IMR-90 (cell line): ENCODE results near the gene IMPG1. TPM values are rescaled to one million over a fixed set of nuclear protein-coding genes. Genes with fewer than 3 reads are reported as not detected.

ENCODE experiments used
- ATAC-seq: fragments of 200-7000 bp; cut with Tn5 transposase; 2 replicates; pipeline ENCODE4 v1.9.1; 2020; ENCODE audit warnings: low read depth, mild to moderate bottlenecking, moderate library complexity
- Bru-seq: library from RNA; stranded (reverse); fragments of 400-500 nt; gene quantifications from one replicate; lab custom pipeline; 2021; lab: Mats Ljungman, UMichigan
- BruChase-seq, 2 experiments: library from RNA; stranded (reverse); fragments of 400-500 nt; gene quantifications; one replicate each; lab custom pipeline; 2021; lab: Mats Ljungman, UMichigan
- BruUV-seq: library from RNA; stranded (reverse); fragments of 400-500 nt; replicated peaks from 2 replicates; lab custom pipeline; 2021; lab: Mats Ljungman, UMichigan
- CTCF ChIA-PET: fragments of 300-600 bp; formaldehyde crosslinking; extraction: SDS; loops from one replicate; lab custom pipeline; 2021; ENCODE audit warnings: antibody characterized with exemption; lab: Yijun Ruan, JAX
- POLR2A ChIA-PET: fragments of 300-600 bp; sonication (Branson Sonifier 250); formaldehyde crosslinking; loops from one replicate; lab custom pipeline; 2022; ENCODE audit warnings: antibody characterized with exemption; ENCODE audit not compliant: unreplicated experiment; lab: Charles Lee
- DNase-seq: peaks from one replicate; pipeline ENCODE4 v3.0.0; 2013
- H2AFZ ChIP-seq: replicated peaks from 2 replicates; pipeline ENCODE3; 2013; ENCODE audit warnings: low read length, mild to moderate bottlenecking; ENCODE audit not compliant: poor library complexity
- H2AK5ac ChIP-seq: 2 replicates; pipeline ENCODE4 v1.6.1; 2013; ENCODE audit warnings: low read depth, low read length, inconsistent platforms
- H2AK9ac ChIP-seq: replicated peaks from 2 replicates; pipeline ENCODE3; 2013; ENCODE audit warnings: mild to moderate bottlenecking, low read depth, low read length, moderate library complexity; ENCODE audit not compliant: poor library complexity
- H2BK120ac ChIP-seq: 2 replicates; pipeline ENCODE4 v1.6.1; 2013; ENCODE audit warnings: low read depth, low read length, inconsistent platforms
- H2BK15ac ChIP-seq: 3 replicates; pipeline ENCODE4 v1.6.1; 2013; ENCODE audit warnings: low read depth, low read length, inconsistent platforms
- H2BK20ac ChIP-seq: 2 replicates; pipeline ENCODE4 v1.6.1; 2013; ENCODE audit warnings: low read depth, mild to moderate bottlenecking, inconsistent platforms, low read length, moderate library complexity
- H2BK5ac ChIP-seq: 2 replicates; pipeline ENCODE4 v1.6.1; 2013; ENCODE audit warnings: mild to moderate bottlenecking, low read depth, low read length, inconsistent platforms; ENCODE audit not compliant: poor library complexity, severe bottlenecking
- H3K14ac ChIP-seq: replicated peaks from 2 replicates; pipeline ENCODE4 v1.6.1; 2013; ENCODE audit warnings: low read depth, low read length, inconsistent platforms
- H3K18ac ChIP-seq: 2 replicates; pipeline ENCODE4 v1.6.1; 2013; ENCODE audit warnings: low read depth, low read length, control low read depth
- H3K23ac ChIP-seq: 2 replicates; pipeline ENCODE4 v1.6.1; 2013; ENCODE audit warnings: low read depth, low read length, inconsistent platforms
- H3K27ac ChIP-seq: 2 replicates; pipeline ENCODE4 v1.5.1; 2013; ENCODE audit warnings: mild to moderate bottlenecking, control low read depth, low read length; ENCODE audit not compliant: insufficient read depth
- H3K27me3 ChIP-seq: 2 replicates; pipeline ENCODE4 v1.6.1; 2013; ENCODE audit warnings: low read length; ENCODE audit not compliant: control insufficient read depth, insufficient read depth
- H3K36me3 ChIP-seq: 2 replicates; pipeline ENCODE4 v1.6.1; 2013; ENCODE audit warnings: low read length, mixed read lengths; ENCODE audit not compliant: control insufficient read depth, insufficient read depth
- H3K4ac ChIP-seq: 2 replicates; pipeline ENCODE4 v1.6.1; 2013; ENCODE audit warnings: low read depth, low read length, inconsistent platforms
- H3K4me1 ChIP-seq: 2 replicates; pipeline ENCODE4 v1.6.1; 2013; ENCODE audit warnings: low read length, mixed read lengths; ENCODE audit not compliant: control insufficient read depth, insufficient read depth
- H3K4me2 ChIP-seq: 2 replicates; pipeline ENCODE4 v1.6.1; 2013; ENCODE audit warnings: low read depth, mild to moderate bottlenecking, control low read depth, low read length, moderate library complexity
- H3K4me3 ChIP-seq: 2 replicates; pipeline ENCODE4 v1.5.1; 2013; ENCODE audit warnings: low read depth, mild to moderate bottlenecking, control low read depth, low read length, moderate library complexity; ENCODE audit not compliant: insufficient read depth
- H3K56ac ChIP-seq: 2 replicates; pipeline ENCODE4 v1.6.1; 2013; ENCODE audit warnings: low read length, inconsistent platforms; ENCODE audit not compliant: insufficient read depth; ENCODE audit errors: extremely low read depth
- H3K79me1 ChIP-seq, 2 experiments: 2 replicates each; pipeline ENCODE4 v1.6.1; 2013; ENCODE audit warnings: low read length in 2 of 2, inconsistent platforms in 1 of 2, low read depth in 1 of 2
- H3K9ac ChIP-seq: 2 replicates; pipeline ENCODE4 v1.6.1; 2013; ENCODE audit warnings: low read depth, low read length, control low read depth
- H3K9me1 ChIP-seq: 2 replicates; pipeline ENCODE4 v1.6.1; 2013; ENCODE audit warnings: low read length, inconsistent platforms; ENCODE audit not compliant: insufficient read depth
- H3K9me3 ChIP-seq: 2 replicates; pipeline ENCODE4 v1.6.1; 2013; ENCODE audit warnings: low read length; ENCODE audit not compliant: control insufficient read depth, insufficient read depth
- H4K20me1 ChIP-seq: 2 replicates; pipeline ENCODE4 v1.6.1; 2013; ENCODE audit warnings: low read length, inconsistent platforms; ENCODE audit not compliant: insufficient read depth
- H4K5ac ChIP-seq: 2 replicates; pipeline ENCODE4 v1.6.1; 2013; ENCODE audit warnings: mild to moderate bottlenecking, low read depth, low read length, control low read depth
- H4K8ac ChIP-seq, 2 experiments: 2 replicates each; pipeline ENCODE4 v1.6.1; 2013; ENCODE audit warnings: low read depth in 2 of 2, low read length in 2 of 2, control low read depth in 1 of 2, inconsistent platforms in 1 of 2
- H4K91ac ChIP-seq: 2 replicates; pipeline ENCODE4 v1.6.1; 2013; ENCODE audit warnings: low read depth, low read length, inconsistent platforms; ENCODE audit not compliant: insufficient read depth
- CHD1 ChIP-seq: IDR thresholded peaks from 2 replicates; pipeline ENCODE4 v1.6.1; 2012; ENCODE audit warnings: low read depth, low read length, improper control_type of control experiment
- FOS ChIP-seq: fragments of 150-350 bp; IDR thresholded peaks from 2 replicates; pipeline ENCODE4 v1.6.1; 2016; ENCODE audit warnings: low read depth, low read length
- MAFK ChIP-seq: IDR thresholded peaks from 2 replicates; pipeline ENCODE4 v1.6.1; 2012; ENCODE audit warnings: low read depth, low read length, improper control_type of control experiment
- POLR2A ChIP-seq: IDR thresholded peaks from 2 replicates; pipeline ENCODE4 v1.6.1; 2012; ENCODE audit warnings: mild to moderate bottlenecking, low read depth, low read length
- RAD21 ChIP-seq: IDR thresholded peaks from 2 replicates; pipeline ENCODE4 v1.6.1; 2012; ENCODE audit warnings: low read length, improper control_type of control experiment
- dilution Hi-C: fragments of 300-500 bp; cut with HindIII; formaldehyde crosslinking; loops from one replicate; pipeline ENCODE4 v1.14.3; 2018; ENCODE audit warnings: low sequenced_read_pairs; ENCODE audit not compliant: unreplicated experiment
- in situ Hi-C: fragments of 300-500 bp; cut with MboI; formaldehyde crosslinking; loops from 3 replicates; pipeline ENCODE4 v1.14.3; 2019; ENCODE audit warnings: low sequenced_read_pairs, inconsistent platforms, mixed read lengths
- intact Hi-C: fragments of 100-400 bp; cut with micrococcal nuclease; formaldehyde crosslinking; loops from 2 replicates; pipeline ENCODE4 v1.10.0; 2022
- long read RNA-seq: library from polyadenylated mRNA; unstranded; transcript quantifications from one replicate; pipeline ENCODE4 v2.0.0, GENCODE V29; 2021; ENCODE audit not compliant: unreplicated experiment
- polyA plus RNA-seq, 3 experiments: library from polyadenylated mRNA; depleted of rRNA; stranded (reverse); fragments of >200 nt; gene quantifications; 2 replicates each; pipeline ENCODE4 v1.2.3, GENCODE V29; 2012; ENCODE audit warnings: low replicate concordance in 1 of 3
- total RNA-seq: library from RNA; depleted of rRNA; stranded (reverse); fragments of >200 nt; gene quantifications from 2 replicates; pipeline ENCODE4 v1.2.3, GENCODE V29; 2012; rRNA removed
- TF ChIP-seq, protein P1 (sequence below): fragments of 150-350 bp; IDR thresholded peaks from 2 replicates; pipeline ENCODE4 v1.6.1; 2017; ENCODE audit warnings: mild to moderate bottlenecking, antibody characterized with exemption, low read length, low read depth

IMPG1 gene, protein sequence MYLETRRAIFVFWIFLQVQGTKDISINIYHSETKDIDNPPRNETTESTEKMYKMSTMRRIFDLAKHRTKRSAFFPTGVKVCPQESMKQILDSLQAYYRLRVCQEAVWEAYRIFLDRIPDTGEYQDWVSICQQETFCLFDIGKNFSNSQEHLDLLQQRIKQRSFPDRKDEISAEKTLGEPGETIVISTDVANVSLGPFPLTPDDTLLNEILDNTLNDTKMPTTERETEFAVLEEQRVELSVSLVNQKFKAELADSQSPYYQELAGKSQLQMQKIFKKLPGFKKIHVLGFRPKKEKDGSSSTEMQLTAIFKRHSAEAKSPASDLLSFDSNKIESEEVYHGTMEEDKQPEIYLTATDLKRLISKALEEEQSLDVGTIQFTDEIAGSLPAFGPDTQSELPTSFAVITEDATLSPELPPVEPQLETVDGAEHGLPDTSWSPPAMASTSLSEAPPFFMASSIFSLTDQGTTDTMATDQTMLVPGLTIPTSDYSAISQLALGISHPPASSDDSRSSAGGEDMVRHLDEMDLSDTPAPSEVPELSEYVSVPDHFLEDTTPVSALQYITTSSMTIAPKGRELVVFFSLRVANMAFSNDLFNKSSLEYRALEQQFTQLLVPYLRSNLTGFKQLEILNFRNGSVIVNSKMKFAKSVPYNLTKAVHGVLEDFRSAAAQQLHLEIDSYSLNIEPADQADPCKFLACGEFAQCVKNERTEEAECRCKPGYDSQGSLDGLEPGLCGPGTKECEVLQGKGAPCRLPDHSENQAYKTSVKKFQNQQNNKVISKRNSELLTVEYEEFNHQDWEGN
- not detected in 2 replicates for total RNA-seq
- not detected in 2 replicates for polyA plus RNA-seq (2012; rRNA removed)
- not detected in 2 replicates for polyA plus RNA-seq (2012; cell fraction: cytosol; rRNA removed)
- not detected in 2 replicates for polyA plus RNA-seq (2012; cell fraction: nucleus; rRNA removed; ENCODE audit: low replicate concordance)
- Bru-seq, nascent RNA, result not detected
- BruChase-seq, experiment 1, labeled RNA remaining after a 6-hour chase, result not detected
- not detected for BruChase-seq, experiment 2, labeled RNA remaining after a 2-hour chase
- long read RNA-seq, result 0 reads

DNA sequence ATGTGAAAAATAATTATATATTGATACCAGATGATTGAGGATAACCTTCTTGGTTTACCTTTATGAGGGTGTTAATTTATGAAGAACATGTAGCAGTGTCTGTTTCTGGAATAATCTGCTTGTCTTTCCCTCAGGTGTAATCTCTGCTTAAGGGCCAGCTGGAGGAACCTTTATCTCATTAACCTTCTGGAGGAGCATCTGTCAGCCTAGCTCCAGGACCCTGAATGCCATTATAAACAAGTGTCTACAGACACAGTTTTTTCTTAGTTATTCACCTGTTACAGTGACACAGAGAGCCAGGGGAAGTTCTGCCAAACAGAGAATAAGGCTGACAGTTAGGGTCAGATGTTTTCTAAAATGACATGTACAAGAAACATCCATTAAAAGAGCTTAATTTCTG lies at the start of gene IMPG1:
Gene IMPG1, minus strand, starts transcription at position 101 of the 400 bp plus-strand sequence. CDS start 174 bp downstream, outside the sequence.
- H3K14ac ChIP-seq, result no peak within 1 kb of the TSS
- H4K91ac ChIP-seq, result no peak within 1 kb of the TSS
- H2BK15ac ChIP-seq, result no peak within 1 kb of the TSS
- in situ Hi-C loops (no loop called here), dilution Hi-C loops (no loop called here), intact Hi-C loops (no loop called here)
- no peaks in the 10 kb centered on the region for H3K27me3 ChIP-seq
- H3K9me1 ChIP-seq, result no peaks in the 10 kb centered on the region
- no peaks in the 10 kb centered on the region for H4K20me1 ChIP-seq
- ATAC-seq (no peak), DNase-seq (no peak)
- no peak within 1 kb of the TSS for H3K9ac ChIP-seq
- no peak within 1 kb of the TSS for H2AK5ac ChIP-seq
- H2BK20ac ChIP-seq, result no peak within 1 kb of the TSS
- H3K9me3 ChIP-seq, result peaks cover 3% of the 10 kb centered on the region
- ChIA-PET CTCF (no interaction called here), POLR2A (no interaction called here)
- no peak within 1 kb of the TSS for H2BK5ac ChIP-seq
- no peak within 1 kb of the TSS for H4K8ac ChIP-seq
- H3K4me1 ChIP-seq, result no peaks in the 10 kb centered on the region
- BruUV-seq, result no TSS peak
- TF ChIP-seq, protein P1, sequence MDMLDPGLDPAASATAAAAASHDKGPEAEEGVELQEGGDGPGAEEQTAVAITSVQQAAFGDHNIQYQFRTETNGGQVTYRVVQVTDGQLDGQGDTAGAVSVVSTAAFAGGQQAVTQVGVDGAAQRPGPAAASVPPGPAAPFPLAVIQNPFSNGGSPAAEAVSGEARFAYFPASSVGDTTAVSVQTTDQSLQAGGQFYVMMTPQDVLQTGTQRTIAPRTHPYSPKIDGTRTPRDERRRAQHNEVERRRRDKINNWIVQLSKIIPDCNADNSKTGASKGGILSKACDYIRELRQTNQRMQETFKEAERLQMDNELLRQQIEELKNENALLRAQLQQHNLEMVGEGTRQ, result no peak
- TF ChIP-seq FOS (no peak), CHD1 (no peak), MAFK (no peak), RAD21 (no peak), POLR2A (no peak)
- H3K4ac ChIP-seq, result no peak within 1 kb of the TSS
- H3K36me3 ChIP-seq, result no peaks in the 10 kb centered on the region
- no peak within 1 kb of the TSS for H3K18ac ChIP-seq
- no peaks in the 10 kb centered on the region for H3K79me1 ChIP-seq
- no peak within 1 kb of the TSS for H2BK120ac ChIP-seq
- H3K56ac ChIP-seq, result no peak within 1 kb of the TSS
- H3K4me2 ChIP-seq, result no peak within 1 kb of the TSS
- no peak within 1 kb of the TSS for H2AK9ac ChIP-seq
- no peak within 1 kb of the TSS for H3K27ac ChIP-seq
- H3K23ac ChIP-seq, result no peak within 1 kb of the TSS
- H4K5ac ChIP-seq, result no peak within 1 kb of the TSS
- no peak within 1 kb of the TSS for H2AFZ ChIP-seq
- no peak within 1 kb of the TSS for H3K4me3 ChIP-seq
